Mammary epithelial cell (primary cell): Measurements from ENCODE around the gene LRP1.

ENCODE experiments used
- CTCF ChIP-seq, 2 donors: IDR thresholded peaks in 1 of 2; conservative IDR thresholded peaks in 1 of 2; 2 replicates each; pipeline ENCODE4 v1.5.1; 2011 to 2012; ENCODE audit warnings: inconsistent platforms in 2 of 2, low read length in 2 of 2, mild to moderate bottlenecking in 2 of 2, control low read depth in 1 of 2, low read depth in 1 of 2; ENCODE audit not compliant: insufficient read depth in 1 of 2; ENCODE audit errors: extremely low read depth in 1 of 2
- EZH2 ChIP-seq: IDR thresholded peaks from 2 replicates; pipeline ENCODE4 v1.6.1; 2012; ENCODE audit warnings: low read length, inconsistent platforms, borderline replicate concordance

GRCh38 chr12:57080855-57081254, 47.4 kb upstream of the LRP1 start:
- no peak for TF ChIP-seq CTCF (conservative IDR thresholded peaks at IDR 0.05 in 1 of 2, IDR thresholded peaks at IDR 0.05 in 1 of 2; ENCODE audit: extremely low read depth in 1 of 2, insufficient read depth in 1 of 2, low read depth in 1 of 2, low read length in 2 of 2)
- no peak for TF ChIP-seq EZH2
